NK-92 treated with Interleukin-12 subunit alpha and Interleukin-12 subunit beta, amount 100 ng/mL, for 24 hours (cell line): ENCODE results near the gene ARMC7.

Experiments used
- DNase-seq: peaks from one replicate; lab custom pipeline; 2025; lab: John Stamatoyannopoulos, UW

ARMC7 gene

GRCh38 chr17:75078284-75079022, 31.3 kb upstream of the ARMC7 start:
- no peak for DNase-seq

- DNase-seq: no peak
These were observed 30.8 kb upstream of the ARMC7 start for GRCh38 chr17:75079023-75079373.

- no peak for DNase-seq
These were observed 27.9 kb upstream of the ARMC7 start for GRCh38 chr17:75081611-75082540.

GRCh38 chr17:75082683-75083082, 27.1 kb upstream of the ARMC7 start:
- no peak for DNase-seq

GRCh38 chr17:75084039-75084660, 25.6 kb upstream of the ARMC7 start:
- no peak for DNase-seq

GRCh38 chr17:75086496-75087181, 23.1 kb upstream of the ARMC7 start:
- DNase-seq: no peak

GRCh38 chr17:75087182-75087557, 22.6 kb upstream of the ARMC7 start:
- no peak for DNase-seq

GRCh38 chr17:75087558-75088453, 22.0 kb upstream of the ARMC7 start, which contains the start of gene SLC16A5:
SLC16A5 (plus strand) TSS chr17:75087954; CDS start chr17:75093637, 5,683 bp downstream.
- no peak for DNase-seq

GRCh38 chr17:75088465-75089417, 21.0 kb upstream of the ARMC7 start:
- no peak for DNase-seq

GRCh38 chr17:75090871-75091854, 18.6 kb upstream of the ARMC7 start:
- no peak for DNase-seq

GRCh38 chr17:75091855-75092327, 17.9 kb upstream of the ARMC7 start:
- no peak for DNase-seq

- DNase-seq: no peak
These were observed 16.1 kb upstream of the ARMC7 start for GRCh38 chr17:75093548-75094158.

GRCh38 chr17:75094871-75095399, 14.8 kb upstream of the ARMC7 start:
- no peak for DNase-seq

- DNase-seq: no peak
These were observed 13.6 kb upstream of the ARMC7 start for GRCh38 chr17:75096082-75096625.

- DNase-seq: no peak
These were observed 11.9 kb upstream of the ARMC7 start for GRCh38 chr17:75097865-75098264.

GRCh38 chr17:75098861-75099260, 10.9 kb upstream of the ARMC7 start:
- no peak for DNase-seq

- no peak for DNase-seq
These were observed 9.7 kb upstream of the ARMC7 start for GRCh38 chr17:75099881-75100595.
